NT2/D1 (cell line): ENCODE measurements around the gene FBXO5.

Source experiments
- SUZ12 ChIP-seq: IDR thresholded peaks from 2 replicates; pipeline ENCODE4 v1.6.1; 2011; ENCODE audit not compliant: insufficient read length, insufficient read depth; ENCODE audit errors: extremely low read depth
- YY1 ChIP-seq: IDR thresholded peaks from 2 replicates; pipeline ENCODE4 v1.6.1; 2011; ENCODE audit not compliant: insufficient read length, insufficient read depth
- ZNF274 ChIP-seq: IDR thresholded peaks from 2 replicates; pipeline ENCODE4 v1.6.1; 2011; ENCODE audit warnings: mild to moderate bottlenecking, low read depth, low read length

DNA sequence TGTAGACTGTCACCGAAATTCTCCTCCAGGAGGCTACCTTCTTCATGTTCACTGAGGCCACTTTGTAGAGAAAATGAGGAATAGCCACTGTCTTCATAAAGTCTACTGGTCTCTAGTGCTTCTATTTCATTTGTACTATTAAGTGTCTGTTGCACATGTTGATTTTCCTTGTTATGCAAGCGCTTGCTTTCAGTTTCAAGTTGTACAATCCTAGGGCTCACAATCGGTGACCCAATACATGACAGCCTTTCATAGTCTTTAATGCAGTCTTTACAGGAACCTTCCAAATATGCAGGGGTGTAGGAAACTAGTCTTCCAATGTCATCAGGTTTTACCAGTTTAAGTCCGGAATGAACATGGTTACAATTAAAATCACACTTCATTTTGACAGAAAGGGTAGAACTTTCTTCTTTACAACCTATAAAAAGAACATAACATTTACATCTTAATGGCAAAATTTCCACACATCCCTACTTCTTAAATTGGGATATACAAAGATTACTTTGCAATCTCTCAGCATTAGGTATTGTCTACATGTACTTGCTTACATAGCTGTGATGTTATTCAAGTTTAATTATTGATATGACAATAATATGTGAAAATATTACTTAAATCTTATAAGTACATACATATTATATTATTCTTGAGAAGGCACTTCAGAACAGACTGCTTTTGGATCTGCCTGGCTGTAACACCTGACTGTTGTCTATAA lies 7.5 kb downstream of the FBXO5 start:
- TF ChIP-seq SUZ12 (no peak), YY1 (no peak), ZNF274 (no peak)
